Activated T-cell treated with anti-CD3 and anti-CD28 coated beads for 48 hours (primary cell): ENCODE results near the gene EIPR1.

Experiments
- DNase-seq: peaks from one replicate; pipeline ENCODE4 v3.0.0-alpha.2; 2020; ENCODE audit warnings: low read depth

The EIPR1 gene

GRCh38 chr2:3146772-3147650, 230.6 kb downstream of the EIPR1 start:
- no peak for DNase-seq

GRCh38 chr2:3146175-3146574, 231.4 kb downstream of the EIPR1 start:
- no peak for DNase-seq

- DNase-seq: no peak
Observed at GRCh38 chr2:3145471-3146021, 232.1 kb downstream of the EIPR1 start.

- no peak for DNase-seq
Observed at GRCh38 chr2:3144856-3145255, 232.8 kb downstream of the EIPR1 start.

- no peak for DNase-seq
Observed at GRCh38 chr2:3143602-3144001, 234.0 kb downstream of the EIPR1 start.

- DNase-seq: no peak
Observed at GRCh38 chr2:3142961-3143571, 234.6 kb downstream of the EIPR1 start.

GRCh38 chr2:3142210-3142609, 235.4 kb downstream of the EIPR1 start:
- DNase-seq: no peak

GRCh38 chr2:3141696-3142095, 235.9 kb downstream of the EIPR1 start:
- no peak for DNase-seq

GRCh38 chr2:3139906-3140305, 237.7 kb downstream of the EIPR1 start:
- DNase-seq: no peak
